Left cardiac atrium (tissue), 4 donors: ENCODE data around the gene C19orf12. TPM values are rescaled to one million over a fixed set of nuclear protein-coding genes. Genes with fewer than 3 reads are reported as not detected.

Experiments
- ATAC-seq, 2 donors: fragments of 200-7000 bp; cut with Tn5 transposase; one replicate each; pipeline ENCODE4 v1.9.1; 2020; ENCODE audit warnings: mild to moderate bottlenecking in 2 of 2, moderate library complexity in 2 of 2
- DNase-seq: peaks from one replicate; pipeline ENCODE4 v3.0.0-alpha.2; 2020
- intact Hi-C, 2 donors: fragments of 100-400 bp; cut with DNase I; formaldehyde crosslinking; loops; one replicate each; pipeline versions ENCODE4 v1.14.1 to v1.15.1; 2022 to 2023
- total RNA-seq, 2 donors: library from RNA; stranded (reverse); fragmentation: NEBNext Ultra II Directional; extraction: Animal tissue kit (Norgen Biotek cat#: 25700); gene quantifications; one replicate each; pipeline ENCODE4 v1.2.1, GENCODE V29; 2021
- donor health status: DM: no; HTN: yes; CAD: no.
- donor health status: DM: no; HTN: yes; CAD: no; lungs with severe emphysema.
- donor health status: DM: yes; HTN: yes; CAD: no.
- donor health status: Dilated cardiomyopathy.

The C19orf12 gene
- total RNA-seq, 2 donors from 2014 or later = 48.2 to 52.0 TPM

DNA sequence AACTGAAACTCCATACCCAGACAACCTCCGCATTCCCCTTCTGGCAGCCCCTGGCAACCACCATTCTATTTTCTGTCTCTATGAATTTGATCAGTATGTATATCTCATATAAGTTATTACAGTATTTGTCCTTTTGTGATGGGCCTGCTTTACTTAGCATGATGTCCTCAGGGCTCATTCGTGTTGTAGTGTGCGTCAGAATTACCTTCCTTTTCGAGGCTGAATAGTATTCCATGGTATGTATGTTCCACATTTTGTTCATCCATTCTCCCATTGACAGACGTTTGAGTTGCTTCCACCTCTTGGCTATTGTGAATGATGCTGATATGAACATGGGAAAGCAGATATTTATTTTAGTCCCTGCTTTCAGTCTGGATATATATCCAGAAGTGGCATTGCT lies 44.8 kb downstream of the C19orf12 start:
- intact Hi-C loops = no loop called here
- no peak for ATAC-seq

DNA sequence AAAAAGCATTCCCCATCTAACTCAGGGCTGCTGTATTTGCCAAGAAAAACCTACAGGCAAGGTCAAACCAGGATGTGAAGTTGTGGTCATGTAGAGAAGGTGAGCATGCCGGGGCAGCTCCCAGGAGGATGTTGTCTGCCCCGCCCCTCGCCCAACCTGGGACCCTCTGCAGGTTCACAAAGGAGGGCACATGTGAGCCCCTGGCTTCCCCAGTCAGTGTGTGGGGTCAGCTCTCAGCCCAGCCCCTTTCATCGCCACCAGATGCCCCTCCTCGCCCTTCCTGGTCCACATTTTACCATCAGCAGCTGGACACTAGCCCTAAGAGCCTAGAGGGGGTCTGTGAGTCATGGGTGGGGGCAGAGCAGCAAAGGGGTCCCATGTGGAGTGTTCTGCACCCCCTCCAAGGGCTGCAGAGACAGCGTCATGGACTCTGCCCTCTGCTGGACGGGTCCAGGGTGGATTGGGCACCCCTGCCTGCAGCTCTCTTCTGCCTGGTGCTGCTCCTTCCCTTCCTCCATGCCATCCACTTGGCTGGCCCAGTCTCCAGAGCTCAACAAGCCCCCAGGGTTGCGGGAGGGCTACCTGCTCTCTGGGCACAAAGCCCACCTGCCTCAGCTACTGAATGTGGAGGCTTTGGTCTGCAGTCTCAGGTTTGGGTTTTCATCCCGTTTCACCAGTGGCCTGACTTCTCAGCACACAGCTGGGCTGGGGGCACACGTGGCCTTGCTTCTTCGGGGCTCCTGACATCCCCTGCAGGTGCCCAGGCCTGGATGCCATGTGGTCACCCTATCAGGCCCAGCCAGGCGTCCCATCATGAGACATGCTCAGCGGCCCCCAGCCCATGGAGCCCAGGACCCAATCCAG lies 46.1 kb downstream of the C19orf12 start:
- intact Hi-C loops = no loop called here
- no peak for DNase-seq

More for the DNA sequence above, 44.8 kb downstream of the C19orf12 start:
- DNase-seq = no peak

DNA sequence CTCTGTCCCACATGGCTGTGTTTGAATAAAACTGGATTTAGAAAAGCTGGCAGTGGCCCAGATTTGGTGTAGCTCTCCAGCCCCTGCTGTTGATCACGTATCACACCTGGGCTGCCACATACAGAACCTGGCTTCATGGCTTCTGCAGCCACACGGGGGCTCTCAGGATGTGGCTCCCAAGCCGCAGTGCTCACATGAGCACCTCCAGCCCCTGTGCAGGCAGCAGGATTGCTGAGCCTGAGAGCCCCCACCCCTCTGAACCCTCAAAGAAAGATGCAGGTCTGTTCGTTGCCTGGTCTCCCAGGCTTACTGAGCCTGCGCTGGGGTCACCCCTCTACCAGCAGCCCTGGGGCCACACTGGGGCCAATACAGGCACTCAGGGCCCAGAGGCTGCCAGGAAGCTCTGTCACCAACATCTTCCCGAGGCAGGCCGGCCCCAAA lies 47.1 kb downstream of the C19orf12 start:
- ATAC-seq (no peak), DNase-seq (no peak)
- intact Hi-C loops = no loop called here

More for the DNA sequence above, 46.1 kb downstream of the C19orf12 start:
- ATAC-seq = no peak

DNA sequence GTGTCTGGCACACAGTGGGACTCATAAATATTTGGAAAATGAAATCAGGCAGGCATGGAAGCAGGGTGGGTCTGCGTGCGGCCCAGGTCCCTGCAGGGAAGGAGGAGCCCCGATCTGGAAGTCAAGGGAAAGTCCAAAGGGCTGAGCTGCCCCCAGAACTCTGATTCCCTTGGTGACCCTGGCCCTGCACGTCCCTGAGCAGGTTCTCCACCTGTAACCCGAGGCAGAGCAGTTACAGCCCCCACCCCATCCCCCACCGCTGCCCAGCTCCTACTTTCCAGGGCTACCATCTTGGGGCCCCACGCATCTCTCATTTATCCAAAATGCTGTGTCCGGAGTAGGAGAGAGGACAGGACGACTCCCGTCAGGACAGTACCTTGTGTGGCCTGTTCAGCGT lies 47.7 kb downstream of the C19orf12 start:
- DNase-seq = no peak
- intact Hi-C loops = no loop called here
- no peak for ATAC-seq

DNA sequence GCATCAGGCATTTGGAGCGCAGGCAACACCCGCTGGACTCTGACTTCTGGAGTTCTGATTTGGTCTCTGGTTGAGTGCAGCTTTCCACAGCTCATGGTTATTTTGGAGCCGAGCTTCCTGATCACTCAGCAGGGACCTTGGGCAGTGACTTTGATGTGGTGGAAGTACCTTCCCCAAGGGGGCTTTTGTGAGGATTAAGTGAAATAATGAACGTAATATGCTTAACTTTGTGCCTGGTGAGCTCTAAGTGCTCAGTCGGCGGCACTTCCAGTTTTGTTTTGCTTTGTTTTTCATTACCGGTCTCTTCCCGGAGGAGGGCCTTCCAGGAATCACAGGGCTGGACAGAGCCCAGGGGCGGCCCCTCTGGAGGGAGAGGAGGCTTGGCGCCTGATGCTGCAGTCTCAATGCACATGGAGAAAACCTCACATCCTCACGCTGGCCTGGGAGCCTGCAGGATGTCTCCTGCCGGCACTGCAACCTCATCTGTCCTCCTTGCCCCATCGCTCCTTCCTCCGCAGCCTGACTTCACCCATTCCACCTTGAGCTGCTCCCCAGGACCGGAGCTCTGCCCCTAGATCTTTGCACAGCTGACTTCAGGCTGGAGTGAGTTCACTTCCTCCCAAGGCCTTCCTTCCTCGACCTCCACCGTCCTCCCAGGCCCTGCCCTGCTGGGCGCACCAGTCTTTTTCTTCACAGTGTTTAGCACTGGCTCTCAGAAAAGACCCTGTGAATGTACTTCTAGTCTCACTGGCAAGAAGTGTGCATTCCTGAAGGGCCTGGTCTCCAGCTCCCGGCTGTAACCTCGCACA lies 48.3 kb downstream of the C19orf12 start:
- intact Hi-C loops = no loop called here
- ATAC-seq (peak; percentile 24 to 36), DNase-seq (peak; percentile 83)

DNA sequence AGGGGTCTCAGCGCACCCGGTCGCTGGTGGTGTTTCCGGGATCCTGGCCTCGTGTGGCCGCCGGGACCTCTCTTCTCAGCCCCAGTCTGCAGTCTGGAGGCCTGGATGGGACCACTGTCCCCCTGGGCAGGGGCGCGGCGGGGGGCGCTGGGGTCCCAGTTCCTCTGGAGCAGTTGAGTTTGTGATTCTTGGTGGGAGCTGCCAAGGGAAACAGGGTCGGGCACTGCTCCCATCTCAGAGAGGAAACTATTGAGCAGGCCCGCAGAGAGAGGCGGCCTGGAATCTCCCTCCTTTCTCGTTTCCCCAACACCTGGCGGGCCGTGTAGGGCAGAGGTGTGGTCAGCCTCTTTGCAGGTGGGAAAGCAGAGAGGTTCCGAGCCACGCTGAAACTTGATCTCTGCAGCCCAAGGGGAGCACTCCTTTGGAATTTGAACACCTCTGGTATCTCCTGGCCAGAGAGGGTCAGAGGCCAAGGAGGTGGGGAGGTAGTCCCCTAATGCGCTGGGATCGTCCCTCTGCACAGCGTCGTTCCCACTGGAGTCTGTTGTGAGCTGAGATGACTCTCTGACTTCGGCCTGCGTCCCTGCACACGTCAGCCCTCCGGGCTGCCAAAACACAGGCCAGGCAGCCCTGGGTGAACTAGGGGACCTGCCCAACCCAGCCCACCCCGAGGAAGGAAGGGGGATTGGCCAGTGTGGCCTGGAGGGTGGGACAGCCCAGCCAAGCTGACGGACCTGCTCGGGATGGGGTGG lies 49.1 kb downstream of the C19orf12 start:
- ATAC-seq (peak; percentile 60 to 61), DNase-seq (peak; percentile 73)
- intact Hi-C loops = no loop called here

DNA sequence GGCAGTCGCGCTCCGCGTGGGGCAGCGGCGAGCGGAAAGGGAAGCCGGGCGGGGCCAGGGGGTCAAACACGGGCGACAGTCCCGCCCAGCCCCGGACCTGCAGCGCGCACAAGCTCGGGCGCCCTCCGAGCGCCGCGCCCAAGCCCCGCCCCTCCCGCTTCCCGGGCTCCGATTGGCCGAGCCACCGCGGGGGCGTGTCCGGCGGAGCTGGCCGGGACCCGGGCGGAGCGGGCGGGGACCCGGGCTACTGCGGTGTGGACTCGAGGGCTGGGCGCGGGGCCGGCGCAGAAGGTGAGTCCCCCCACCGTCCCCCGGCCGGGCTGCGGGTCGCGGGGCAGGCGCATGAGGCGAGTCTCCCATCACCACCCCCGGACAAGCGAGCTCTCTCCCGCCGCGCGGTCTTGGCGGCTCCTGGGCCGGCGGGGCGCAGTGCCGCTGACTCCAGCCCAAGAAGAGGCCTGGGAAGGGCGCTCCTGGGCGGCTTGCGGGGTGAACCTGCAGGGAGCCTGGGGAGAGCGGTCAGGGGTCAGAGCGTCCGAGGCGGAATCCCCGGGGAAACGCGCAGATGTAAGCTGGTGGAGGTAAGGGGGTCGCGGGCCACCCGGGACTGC lies 49.7 kb downstream of the C19orf12 start, which contains the start of gene PLEKHF1:
PLEKHF1 (plus strand) TSS at position 247 of the 611 bp plus-strand sequence. CDS start 8,379 bp downstream, outside the sequence.
- intact Hi-C loops = no loop called here
- ATAC-seq = peak; percentile 90 to 91

DNA sequence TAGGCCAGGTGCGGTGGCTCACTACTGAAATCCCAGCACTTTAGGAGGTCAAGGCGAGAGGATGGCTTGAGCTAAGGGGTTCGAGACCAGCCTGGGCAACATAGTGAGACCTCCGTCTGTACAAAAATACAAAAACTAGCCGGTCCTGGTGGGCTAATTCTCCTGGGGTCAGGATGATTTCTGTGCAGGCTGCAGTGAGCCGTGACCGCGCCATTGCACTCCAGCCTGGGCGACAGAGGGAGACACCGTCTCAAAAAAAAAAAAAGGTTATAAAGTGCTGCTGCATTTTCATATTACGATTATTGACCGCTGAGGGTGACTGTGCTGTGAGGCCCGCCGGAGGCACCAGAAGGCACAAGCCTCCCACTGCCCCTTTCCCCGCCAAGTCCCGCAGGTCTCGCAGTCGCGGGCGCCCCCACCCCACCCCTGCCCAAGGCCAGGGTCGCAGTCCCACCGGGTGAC lies 50.3 kb downstream of the C19orf12 start:
- intact Hi-C loops = no loop called here

More for the DNA sequence above, 49.7 kb downstream of the C19orf12 start, which contains the start of gene PLEKHF1:
- DNase-seq = peak; percentile 94

DNA sequence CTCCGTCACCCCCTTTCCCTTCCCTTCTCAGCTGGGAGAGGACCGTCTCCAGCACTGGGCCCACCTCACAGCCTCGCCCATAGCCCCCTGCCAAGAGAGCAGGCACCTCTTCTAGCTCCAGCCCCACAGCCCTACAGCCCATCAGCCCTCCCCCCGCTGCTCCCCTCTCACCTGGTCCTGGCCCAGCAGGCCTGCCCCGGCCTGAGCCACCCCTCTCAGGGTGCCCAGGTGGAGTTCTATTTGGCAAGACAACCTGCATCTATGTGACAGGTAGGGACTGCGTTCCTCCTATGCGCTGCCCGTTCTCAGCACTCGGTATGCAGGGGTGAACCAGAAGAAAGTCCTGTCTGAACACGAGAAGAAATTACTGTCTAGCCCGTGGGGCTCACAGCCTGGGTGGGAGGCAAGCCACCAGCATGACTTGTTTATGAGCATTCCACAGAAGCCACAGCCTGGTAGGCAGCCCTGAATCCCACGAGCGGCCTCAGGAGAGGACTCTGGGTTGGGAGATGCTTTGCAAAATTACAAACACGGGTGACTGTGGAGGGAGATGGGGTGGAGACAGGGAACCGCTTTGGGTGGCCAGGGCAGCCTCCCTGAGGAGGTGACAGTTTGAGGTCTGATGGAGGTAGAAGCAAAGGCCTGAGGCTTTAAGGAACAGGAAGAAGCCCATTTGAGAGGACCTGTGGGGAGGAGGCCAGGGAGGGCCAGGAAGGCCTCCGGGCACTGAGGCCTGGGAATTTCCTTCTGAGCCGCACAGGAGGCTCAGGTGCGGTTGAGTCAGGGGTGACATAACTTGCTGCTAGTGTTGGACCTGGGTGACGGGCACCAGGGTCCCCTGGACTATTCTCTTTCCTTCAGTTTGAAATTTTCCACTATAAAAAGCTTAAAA lies 51.0 kb downstream of the C19orf12 start:
- intact Hi-C loops = no loop called here
- ATAC-seq = no peak
- DNase-seq = no peak

More for the DNA sequence above, 50.3 kb downstream of the C19orf12 start:
- DNase-seq (no peak), ATAC-seq (no peak)

DNA sequence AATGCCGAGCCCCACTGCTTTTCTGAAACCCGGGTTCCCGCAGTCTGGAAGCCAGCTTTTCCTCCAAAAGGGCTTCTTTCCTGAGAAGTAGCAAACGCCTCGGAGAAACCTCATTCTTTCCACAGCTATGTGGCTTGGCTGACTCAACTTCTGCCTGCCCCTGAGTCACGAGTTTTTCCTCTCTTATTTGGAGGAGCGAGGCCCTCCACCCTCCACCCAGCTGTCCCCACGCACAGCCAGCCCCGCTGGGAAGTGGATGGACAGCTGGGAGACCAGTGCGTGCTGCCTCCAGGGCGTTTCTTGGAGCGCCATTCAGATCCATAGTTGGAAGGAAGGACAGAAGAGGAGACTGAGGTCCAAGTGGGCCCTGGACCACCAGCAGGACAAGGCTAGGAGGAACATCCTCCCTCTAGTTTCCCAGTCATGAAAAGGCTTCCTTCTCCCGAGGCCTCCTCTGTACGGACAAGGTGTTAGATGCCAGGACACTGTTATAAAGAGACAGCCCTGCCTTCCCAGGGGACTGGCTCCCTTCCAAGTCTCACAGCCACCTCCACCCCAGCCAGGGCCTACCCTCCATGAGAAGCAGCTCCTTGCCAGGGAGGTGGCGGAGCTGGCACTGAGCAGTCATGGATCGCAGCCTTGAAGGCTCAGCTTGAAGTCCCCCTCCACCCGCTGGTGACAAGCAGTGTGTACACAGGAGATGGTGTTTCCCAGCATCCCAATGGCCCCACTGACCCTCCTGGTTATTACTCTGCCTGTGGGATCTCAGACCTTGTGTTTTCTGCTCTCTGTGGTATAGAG lies 52.3 kb downstream of the C19orf12 start:
- DNase-seq (peak; percentile 84), ATAC-seq (peak; percentile 12 to 63)
- intact Hi-C loops = no loop called here

DNA sequence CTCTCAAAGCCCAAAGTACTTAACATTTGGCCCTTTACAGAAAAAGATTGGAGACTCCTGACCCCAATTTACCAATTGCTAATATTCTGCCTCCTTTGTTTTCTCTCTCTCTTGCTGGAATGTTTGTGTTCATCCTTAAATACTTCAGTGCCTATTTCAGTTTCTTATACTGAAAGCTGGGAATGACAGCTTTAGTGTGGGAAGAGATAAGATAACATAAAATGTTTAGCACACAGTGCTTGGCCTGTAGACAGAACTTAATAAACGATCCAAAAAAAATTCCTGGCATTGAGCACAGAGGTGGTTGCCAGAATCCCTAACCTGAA lies 52.8 kb downstream of the C19orf12 start:
- DNase-seq (no peak), ATAC-seq (peak; percentile 0 to 4)
- intact Hi-C loops = no loop called here

DNA sequence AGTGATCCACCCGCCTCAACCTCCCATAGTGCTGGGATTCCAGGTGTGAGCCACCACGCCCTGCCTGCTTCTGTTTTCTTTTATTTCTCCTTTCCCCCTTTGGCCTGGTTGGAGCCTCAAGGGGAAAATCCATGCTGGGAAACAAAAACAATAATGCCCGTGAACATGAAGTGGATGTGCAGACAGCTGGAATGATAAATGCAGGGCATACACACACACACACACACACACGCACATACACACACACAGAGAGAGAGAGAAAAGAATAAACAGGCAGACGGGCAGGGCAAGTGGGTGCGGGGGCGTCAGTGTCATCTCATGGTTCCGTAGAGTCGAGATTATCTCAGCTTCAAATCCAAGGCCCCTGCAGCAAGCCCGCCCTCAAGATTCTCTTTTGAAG lies 54.2 kb downstream of the C19orf12 start:
- intact Hi-C loops = loop anchor here in 1 of 2 donors (2.0 kb wide), 1 partner anchor 14 kb away; no protein-coding TSS in a partner anchor
- ATAC-seq (no peak), DNase-seq (no peak)

DNA sequence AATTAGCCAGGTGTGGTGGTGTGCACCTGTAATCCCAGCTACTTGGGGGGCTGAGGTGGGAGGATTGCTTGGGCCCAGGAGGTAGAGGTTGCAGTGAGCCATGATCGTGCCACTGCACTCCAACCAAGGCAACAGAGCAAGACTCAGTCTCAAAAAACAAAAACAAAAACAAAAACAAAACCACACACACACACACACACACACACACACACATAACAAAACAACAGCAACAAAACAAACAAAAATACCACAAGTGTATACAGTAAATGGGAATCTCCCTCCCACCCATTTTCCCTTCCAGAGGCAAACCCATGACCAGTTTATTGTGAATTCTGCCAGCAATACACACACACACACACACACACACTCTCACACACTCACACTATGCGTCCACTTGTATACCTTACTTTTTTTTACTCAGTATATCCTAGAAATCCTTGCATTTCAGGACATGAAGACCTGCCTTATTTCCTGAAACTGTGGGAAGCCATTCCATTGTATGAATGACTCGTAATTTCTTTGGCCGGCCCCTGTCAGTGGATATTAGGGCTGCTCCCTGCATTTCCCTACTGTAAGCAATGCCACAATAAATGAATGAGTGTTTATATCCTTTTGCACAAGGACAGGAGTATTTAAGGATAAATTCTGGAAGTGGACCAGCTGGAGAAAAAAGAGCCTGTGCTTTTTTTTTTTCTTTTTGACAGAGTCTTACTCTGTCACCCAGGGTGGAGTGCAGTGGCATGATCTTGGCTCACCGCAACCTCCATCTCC lies 56.7 kb downstream of the C19orf12 start:
- DNase-seq = no peak
- intact Hi-C loops = no loop called here
- ATAC-seq = no peak

DNA sequence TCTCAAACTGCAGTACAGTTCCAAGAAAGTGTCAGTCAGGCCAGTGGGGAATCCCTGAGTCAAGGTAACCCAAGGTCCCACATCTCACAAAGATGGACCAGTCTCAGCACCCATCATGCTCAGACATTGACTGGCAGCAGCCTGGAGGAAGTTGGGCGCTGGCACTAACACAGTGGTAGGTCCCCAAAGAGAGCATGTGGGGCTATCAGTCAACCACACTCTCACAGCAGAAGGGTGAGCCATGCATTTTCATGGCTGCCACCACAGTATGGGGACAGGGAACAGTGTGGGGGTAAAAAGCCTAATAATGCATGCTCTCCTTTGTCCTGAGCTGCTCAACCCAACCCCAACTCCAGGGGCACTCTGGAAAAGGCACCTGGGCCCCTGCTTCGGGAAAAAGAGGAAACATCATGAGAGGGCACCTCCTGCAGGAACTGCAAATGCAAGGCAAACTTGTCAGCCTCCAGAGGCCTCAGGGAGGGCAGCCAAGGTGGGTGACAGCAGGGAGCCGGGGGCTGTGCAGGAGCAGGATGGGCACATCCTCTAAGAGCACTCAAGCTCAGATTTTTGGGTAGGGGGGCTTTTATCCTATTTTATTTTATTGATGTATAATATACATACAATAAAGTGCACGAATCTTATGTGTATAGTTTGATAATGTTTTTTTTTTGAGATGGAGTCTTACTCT lies 59.3 kb downstream of the C19orf12 start:
- no peak for DNase-seq
- intact Hi-C loops = no loop called here
- no peak for ATAC-seq

DNA sequence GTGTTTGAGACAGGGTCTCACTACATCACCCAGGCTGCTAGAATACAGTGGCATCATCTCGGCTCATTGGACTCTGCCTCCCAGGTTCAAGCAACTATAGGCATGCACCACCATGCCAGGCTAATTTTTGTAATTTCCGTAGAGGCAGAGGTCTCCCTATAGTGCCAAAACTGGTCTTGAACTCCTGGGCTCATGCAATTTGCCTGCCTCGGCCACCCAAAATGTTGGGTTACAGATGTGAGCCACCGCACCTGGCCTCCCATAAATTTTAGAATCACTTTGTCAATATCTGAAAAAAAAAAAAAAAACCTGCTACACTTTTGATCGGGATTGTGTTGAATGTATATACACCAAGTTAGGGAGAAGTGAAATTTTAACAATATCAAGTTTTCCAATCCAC lies 61.7 kb downstream of the C19orf12 start:
- DNase-seq = no peak
- intact Hi-C loops = no loop called here
- ATAC-seq = no peak
